RWPE2 (cell line): ENCODE data around the gene ATXN7L1.

Source experiments
- ATAC-seq: fragments of 200-7000 bp; cut with Tn5 transposase; 3 replicates; pipeline ENCODE4 v1.9.1; 2021; ENCODE audit warnings: low read depth
- DNase-seq: peaks from one replicate; pipeline ENCODE4 v3.0.0-alpha.2; 2020; ENCODE audit warnings: low spot score
- H3K27ac ChIP-seq: fragments of 450-650 bp; 2 replicates; pipeline ENCODE4 v1.5.1; 2017; ENCODE audit warnings: mild to moderate bottlenecking; ENCODE audit not compliant: poor library complexity, severe bottlenecking
- H3K27me3 ChIP-seq: fragments of 250-450 bp; sonication (Bioruptor Pico); 2 replicates; pipeline ENCODE4 v1.5.1; 2021; ENCODE audit warnings: mild to moderate bottlenecking, moderate library complexity; ENCODE audit not compliant: insufficient read depth, poor library complexity, severe bottlenecking
- H3K36me3 ChIP-seq: fragments of 250-450 bp; sonication (Bioruptor Pico); 2 replicates; pipeline ENCODE4 v1.5.1; 2020; ENCODE audit warnings: low read depth, mild to moderate bottlenecking, moderate library complexity
- H3K4me1 ChIP-seq: fragments of 250-450 bp; sonication (Bioruptor Pico); 2 replicates; pipeline ENCODE4 v1.5.1; 2021; ENCODE audit warnings: mild to moderate bottlenecking, moderate library complexity; ENCODE audit not compliant: insufficient read depth, poor library complexity, severe bottlenecking
- H3K4me3 ChIP-seq: fragments of 250-450 bp; sonication (Bioruptor Pico); 2 replicates; pipeline ENCODE4 v1.5.1; 2021; ENCODE audit warnings: mild to moderate bottlenecking, moderate library complexity; ENCODE audit not compliant: severe bottlenecking
- H3K9me3 ChIP-seq: fragments of 250-450 bp; sonication (Bioruptor Pico); 2 replicates; pipeline ENCODE4 v1.5.1; 2021; ENCODE audit warnings: mild to moderate bottlenecking, moderate library complexity; ENCODE audit not compliant: severe bottlenecking
- TF ChIP-seq, protein P1 (sequence below): fragments of 450-650 bp; IDR thresholded peaks from one replicate; pipeline ENCODE4 v1.5.1; 2017; ENCODE audit warnings: mild to moderate bottlenecking, moderate library complexity; ENCODE audit not compliant: poor library complexity, severe bottlenecking

ATXN7L1 gene

DNA sequence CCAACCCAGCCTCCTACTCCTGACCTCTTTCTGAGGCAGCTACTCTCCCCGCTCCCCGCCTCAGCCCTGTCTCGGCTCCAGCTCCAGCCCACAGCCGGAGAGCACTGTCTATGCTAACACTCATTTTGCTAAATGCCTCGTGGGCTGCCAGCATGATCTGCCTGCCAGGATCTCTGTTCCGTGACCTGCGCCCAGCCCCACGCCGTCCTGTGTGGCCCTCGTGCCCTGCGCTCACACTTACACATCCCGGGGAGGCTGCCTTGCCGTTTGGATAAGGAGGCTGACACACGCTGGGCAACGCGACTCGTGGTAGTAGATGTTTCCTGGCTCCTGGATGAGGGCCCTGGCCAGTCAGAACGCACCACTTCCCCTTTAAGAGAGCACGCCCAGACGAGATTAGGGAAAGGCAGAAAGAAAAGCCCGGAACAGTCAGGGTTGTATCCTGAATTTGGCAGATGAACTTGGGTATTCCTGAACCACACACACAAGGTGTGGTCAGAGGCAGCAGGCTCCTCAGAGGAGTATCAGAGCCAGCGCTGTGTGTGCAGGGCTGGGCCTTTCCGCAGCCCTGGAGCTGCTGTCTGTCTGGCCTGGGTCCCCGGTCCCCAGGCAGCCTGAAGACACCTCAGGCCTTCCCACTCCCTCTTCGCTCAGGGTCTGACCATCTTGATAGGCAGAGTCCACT, 197.4 kb downstream of the ATXN7L1 start:
- Histone ChIP-seq H3K4me1 (no peaks in the 10 kb centered on the region), H3K4me3 (no peak overlapping the region), H3K27ac (no peak overlapping the region), H3K36me3 (no peaks in the 10 kb centered on the region), H3K27me3 (no peaks in the 10 kb centered on the region), H3K9me3 (no peaks in the 10 kb centered on the region)
- peak; percentile 54; the same call in 2 of the 3 replicates for ATAC-seq
- TF ChIP-seq, protein P1, sequence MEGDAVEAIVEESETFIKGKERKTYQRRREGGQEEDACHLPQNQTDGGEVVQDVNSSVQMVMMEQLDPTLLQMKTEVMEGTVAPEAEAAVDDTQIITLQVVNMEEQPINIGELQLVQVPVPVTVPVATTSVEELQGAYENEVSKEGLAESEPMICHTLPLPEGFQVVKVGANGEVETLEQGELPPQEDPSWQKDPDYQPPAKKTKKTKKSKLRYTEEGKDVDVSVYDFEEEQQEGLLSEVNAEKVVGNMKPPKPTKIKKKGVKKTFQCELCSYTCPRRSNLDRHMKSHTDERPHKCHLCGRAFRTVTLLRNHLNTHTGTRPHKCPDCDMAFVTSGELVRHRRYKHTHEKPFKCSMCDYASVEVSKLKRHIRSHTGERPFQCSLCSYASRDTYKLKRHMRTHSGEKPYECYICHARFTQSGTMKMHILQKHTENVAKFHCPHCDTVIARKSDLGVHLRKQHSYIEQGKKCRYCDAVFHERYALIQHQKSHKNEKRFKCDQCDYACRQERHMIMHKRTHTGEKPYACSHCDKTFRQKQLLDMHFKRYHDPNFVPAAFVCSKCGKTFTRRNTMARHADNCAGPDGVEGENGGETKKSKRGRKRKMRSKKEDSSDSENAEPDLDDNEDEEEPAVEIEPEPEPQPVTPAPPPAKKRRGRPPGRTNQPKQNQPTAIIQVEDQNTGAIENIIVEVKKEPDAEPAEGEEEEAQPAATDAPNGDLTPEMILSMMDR = no peak
- DNase-seq = no peak

DNA sequence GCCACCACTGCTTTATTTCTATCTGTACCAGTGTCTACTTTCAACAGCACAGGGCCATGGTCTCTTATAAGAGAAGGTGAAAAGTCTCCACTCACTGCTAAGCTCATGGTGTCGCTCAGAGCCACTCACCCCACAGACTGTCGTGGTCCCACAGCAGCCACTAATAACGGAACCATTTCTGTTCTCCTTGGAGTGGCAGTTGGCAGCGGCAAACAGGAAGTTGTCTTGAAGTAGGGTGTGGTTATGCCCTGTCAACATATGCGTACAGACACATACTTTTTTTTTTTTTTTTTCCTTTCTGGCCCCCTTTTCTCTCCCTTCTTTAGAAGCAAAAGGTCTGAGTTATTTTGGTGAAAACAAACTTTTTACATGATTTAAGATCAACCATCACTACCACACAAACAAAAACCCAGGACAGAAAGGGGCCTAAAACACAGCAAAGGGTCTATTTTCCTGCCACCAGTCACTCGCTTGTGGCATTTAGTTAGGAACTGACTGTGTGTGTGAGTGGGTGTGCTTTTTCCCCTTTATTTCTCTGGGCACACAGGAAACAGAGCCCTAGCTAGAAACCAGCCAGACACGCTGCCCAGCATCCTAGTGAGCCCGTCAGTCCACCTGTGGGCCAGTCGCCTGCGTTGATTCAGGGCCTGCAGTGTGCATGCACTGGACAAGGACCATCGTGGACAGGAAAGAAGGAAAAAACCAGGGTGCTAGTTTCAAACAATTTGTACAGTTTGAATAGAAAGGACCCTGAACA, 198.4 kb downstream of the ATXN7L1 start:
- DNase-seq (no peak), ATAC-seq (no peak)
- H3K36me3 ChIP-seq = no peaks in the 10 kb centered on the region
- H3K9me3 ChIP-seq = no peaks in the 10 kb centered on the region
- no peak overlapping the region for H3K4me3 ChIP-seq
- no peaks in the 10 kb centered on the region for H3K27me3 ChIP-seq
- no peaks in the 10 kb centered on the region for H3K4me1 ChIP-seq
- TF ChIP-seq, protein P1 = no peak
- no peak overlapping the region for H3K27ac ChIP-seq

DNA sequence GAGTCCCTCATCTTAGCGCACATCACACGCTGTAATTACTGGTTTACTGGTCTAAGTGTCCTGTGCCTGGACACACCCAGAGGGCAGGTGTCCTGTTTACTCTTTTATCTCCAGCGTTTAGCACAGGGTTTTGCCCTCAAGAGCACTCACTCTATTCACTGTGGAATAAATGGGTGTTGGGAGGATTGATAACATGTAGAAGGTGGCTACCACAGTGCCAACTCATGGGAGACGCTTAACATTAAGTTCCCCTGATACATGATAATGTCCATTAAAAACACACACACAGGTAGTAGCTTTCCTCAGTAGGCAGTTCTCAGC, 199.0 kb downstream of the ATXN7L1 start:
- Histone ChIP-seq H3K27me3 (no peaks in the 10 kb centered on the region), H3K27ac (no peak overlapping the region), H3K36me3 (no peaks in the 10 kb centered on the region), H3K4me3 (no peak overlapping the region), H3K4me1 (no peaks in the 10 kb centered on the region), H3K9me3 (no peaks in the 10 kb centered on the region)
- ATAC-seq = no peak
- DNase-seq = no peak
- TF ChIP-seq, protein P1 = no peak

DNA sequence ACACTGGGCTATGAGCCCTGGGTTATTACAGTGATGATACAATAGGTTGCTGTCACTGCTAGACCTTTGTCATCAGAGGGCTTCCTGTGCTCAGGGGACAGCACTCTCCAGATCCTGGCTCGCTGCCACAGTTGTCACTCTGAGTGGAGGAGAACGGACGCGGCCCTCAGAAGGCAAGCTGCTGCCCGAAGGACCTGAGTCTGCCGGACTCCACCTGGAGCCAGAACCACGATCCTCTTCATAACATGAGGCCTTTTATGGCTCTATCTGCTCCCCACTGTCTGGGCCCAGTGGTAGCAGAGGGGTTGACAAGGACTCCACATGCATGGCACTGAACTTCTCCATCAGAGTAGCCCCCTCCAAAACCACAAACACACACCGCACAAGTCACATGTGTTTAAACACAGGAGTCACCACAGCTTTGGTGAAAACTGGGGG, 200.4 kb downstream of the ATXN7L1 start:
- DNase-seq (no peak), ATAC-seq (no peak)
- Histone ChIP-seq H3K27me3 (no peaks in the 10 kb centered on the region), H3K4me1 (no peaks in the 10 kb centered on the region), H3K27ac (no peak overlapping the region), H3K4me3 (no peak overlapping the region), H3K36me3 (no peaks in the 10 kb centered on the region), H3K9me3 (no peaks in the 10 kb centered on the region)
- TF ChIP-seq, protein P1 = no peak
